ENCODE measurements around the gene SCN10A. TPM values are rescaled to one million over a fixed set of nuclear protein-coding genes. Genes with fewer than 3 reads are reported as not detected.

Gene SCN10A
- total RNA-seq, 1 experiment from 2014 or later, result not detected

DNA sequence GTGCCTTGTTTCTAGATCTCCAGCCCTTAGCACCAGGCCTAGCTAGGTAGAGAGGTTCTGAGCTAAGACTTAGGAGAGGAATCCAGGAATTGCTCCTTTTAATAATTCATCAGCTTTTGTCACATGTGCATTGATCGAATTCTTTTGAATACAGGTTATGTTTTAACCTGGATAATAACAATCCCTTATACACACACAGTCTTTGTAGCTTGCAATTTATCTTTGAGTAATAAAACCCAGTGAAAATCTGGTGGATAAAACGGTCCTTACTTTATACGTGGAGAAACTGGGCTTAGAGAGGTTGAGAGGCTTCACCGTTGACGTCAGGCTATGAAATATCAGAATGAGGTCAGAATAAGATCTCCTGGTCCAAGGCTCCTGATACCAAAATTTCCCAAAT is 7.2 kb upstream of the SCN10A start (continued):
- no peak for TF ChIP-seq ETV6 (CRISPR knock-in tag; IDR thresholded peaks at IDR 0.05)
- TF ChIP-seq, protein P1, sequence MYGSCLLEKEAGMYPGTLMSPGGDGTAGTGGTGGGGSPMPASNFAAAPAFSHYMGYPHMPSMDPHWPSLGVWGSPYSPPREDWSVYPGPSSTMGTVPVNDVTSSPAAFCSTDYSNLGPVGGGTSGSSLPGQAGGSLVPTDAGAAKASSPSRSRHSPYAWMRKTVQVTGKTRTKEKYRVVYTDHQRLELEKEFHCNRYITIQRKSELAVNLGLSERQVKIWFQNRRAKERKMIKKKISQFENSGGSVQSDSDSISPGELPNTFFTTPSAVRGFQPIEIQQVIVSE (CRISPR knock-in tag; IDR thresholded peaks at IDR 0.05; ENCODE audit: borderline replicate concordance), result no peak
- no peak for TF ChIP-seq TCF7 (CRISPR knock-in tag; IDR thresholded peaks at IDR 0.05; ENCODE audit: low read depth)
- TF ChIP-seq, protein P2, sequence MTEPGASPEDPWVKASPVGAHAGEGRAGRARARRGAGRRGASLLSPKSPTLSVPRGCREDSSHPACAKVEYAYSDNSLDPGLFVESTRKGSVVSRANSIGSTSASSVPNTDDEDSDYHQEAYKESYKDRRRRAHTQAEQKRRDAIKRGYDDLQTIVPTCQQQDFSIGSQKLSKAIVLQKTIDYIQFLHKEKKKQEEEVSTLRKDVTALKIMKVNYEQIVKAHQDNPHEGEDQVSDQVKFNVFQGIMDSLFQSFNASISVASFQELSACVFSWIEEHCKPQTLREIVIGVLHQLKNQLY (CRISPR knock-in tag; IDR thresholded peaks at IDR 0.05), result no peak
- no peak for TF ChIP-seq IRF2 (CRISPR knock-in tag; IDR thresholded peaks at IDR 0.05; ENCODE audit: borderline replicate concordance, low read depth)
- no peak for TF ChIP-seq ZNF423 (CRISPR knock-in tag; IDR thresholded peaks at IDR 0.05)
- TF ChIP-seq, protein P3, sequence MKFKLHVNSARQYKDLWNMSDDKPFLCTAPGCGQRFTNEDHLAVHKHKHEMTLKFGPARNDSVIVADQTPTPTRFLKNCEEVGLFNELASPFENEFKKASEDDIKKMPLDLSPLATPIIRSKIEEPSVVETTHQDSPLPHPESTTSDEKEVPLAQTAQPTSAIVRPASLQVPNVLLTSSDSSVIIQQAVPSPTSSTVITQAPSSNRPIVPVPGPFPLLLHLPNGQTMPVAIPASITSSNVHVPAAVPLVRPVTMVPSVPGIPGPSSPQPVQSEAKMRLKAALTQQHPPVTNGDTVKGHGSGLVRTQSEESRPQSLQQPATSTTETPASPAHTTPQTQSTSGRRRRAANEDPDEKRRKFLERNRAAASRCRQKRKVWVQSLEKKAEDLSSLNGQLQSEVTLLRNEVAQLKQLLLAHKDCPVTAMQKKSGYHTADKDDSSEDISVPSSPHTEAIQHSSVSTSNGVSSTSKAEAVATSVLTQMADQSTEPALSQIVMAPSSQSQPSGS (CRISPR knock-in tag; IDR thresholded peaks at IDR 0.05; ENCODE audit: borderline replicate concordance, low read depth), result no peak
- no peak for TF ChIP-seq OVOL2 (CRISPR knock-in tag; IDR thresholded peaks at IDR 0.05; ENCODE audit: borderline replicate concordance)
- TF ChIP-seq SOX15 (CRISPR knock-in tag; IDR thresholded peaks at IDR 0.05), result no peak
- no peak for TF ChIP-seq NR2C2 (CRISPR knock-in tag; IDR thresholded peaks at IDR 0.05)

DNA sequence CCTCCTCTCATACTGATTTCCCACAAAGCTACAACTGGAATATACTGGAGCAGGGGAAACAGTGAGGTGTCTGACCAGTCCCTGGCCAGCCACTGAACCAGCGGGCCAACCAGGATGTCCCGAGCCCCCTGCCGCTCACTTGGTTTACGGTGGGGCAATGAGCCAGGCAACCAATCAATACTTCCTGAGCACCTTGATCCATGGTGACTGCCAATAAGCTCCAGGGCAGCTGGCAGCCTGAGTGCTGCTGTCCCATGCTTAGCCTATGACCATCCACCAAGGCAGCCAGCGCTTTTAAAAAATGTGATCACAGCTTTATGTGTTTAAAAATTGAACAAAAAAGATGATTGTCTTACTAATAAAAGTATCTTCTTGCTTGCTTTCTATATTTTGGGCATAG is 4.2 kb downstream of the SCN10A start:
- no peaks in the 10 kb centered on the region for H3K36me3 Mint-ChIP-seq
- no peak overlapping the region for H3K27ac Mint-ChIP-seq
- peaks cover 9% of the 10 kb centered on the region; the same call in 1 of the 2 replicates for H3K27me3 Mint-ChIP-seq (ENCODE audit: low read depth)
- TF ChIP-seq, protein P4, sequence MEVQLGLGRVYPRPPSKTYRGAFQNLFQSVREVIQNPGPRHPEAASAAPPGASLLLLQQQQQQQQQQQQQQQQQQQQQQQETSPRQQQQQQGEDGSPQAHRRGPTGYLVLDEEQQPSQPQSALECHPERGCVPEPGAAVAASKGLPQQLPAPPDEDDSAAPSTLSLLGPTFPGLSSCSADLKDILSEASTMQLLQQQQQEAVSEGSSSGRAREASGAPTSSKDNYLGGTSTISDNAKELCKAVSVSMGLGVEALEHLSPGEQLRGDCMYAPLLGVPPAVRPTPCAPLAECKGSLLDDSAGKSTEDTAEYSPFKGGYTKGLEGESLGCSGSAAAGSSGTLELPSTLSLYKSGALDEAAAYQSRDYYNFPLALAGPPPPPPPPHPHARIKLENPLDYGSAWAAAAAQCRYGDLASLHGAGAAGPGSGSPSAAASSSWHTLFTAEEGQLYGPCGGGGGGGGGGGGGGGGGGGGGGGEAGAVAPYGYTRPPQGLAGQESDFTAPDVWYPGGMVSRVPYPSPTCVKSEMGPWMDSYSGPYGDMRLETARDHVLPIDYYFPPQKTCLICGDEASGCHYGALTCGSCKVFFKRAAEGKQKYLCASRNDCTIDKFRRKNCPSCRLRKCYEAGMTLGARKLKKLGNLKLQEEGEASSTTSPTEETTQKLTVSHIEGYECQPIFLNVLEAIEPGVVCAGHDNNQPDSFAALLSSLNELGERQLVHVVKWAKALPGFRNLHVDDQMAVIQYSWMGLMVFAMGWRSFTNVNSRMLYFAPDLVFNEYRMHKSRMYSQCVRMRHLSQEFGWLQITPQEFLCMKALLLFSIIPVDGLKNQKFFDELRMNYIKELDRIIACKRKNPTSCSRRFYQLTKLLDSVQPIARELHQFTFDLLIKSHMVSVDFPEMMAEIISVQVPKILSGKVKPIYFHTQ (CRISPR knock-in tag; IDR thresholded peaks at IDR 0.05), result no peak
- TF ChIP-seq EMX1 (CRISPR knock-in tag; IDR thresholded peaks at IDR 0.05) (no peak), CREM (CRISPR knock-in tag; IDR thresholded peaks at IDR 0.05) (no peak), FOXJ3 (CRISPR knock-in tag; IDR thresholded peaks at IDR 0.05; ENCODE audit: borderline replicate concordance) (no peak), MYBL2 (CRISPR knock-in tag; IDR thresholded peaks at IDR 0.05) (no peak), CBFB (CRISPR knock-in tag; IDR thresholded peaks at IDR 0.05; ENCODE audit: low read depth) (no peak), JAZF1 (CRISPR knock-in tag; IDR thresholded peaks at IDR 0.05) (no peak), RORB (CRISPR knock-in tag; IDR thresholded peaks at IDR 0.05) (no peak), TEAD4 (CRISPR knock-in tag; IDR thresholded peaks at IDR 0.05) (no peak)
- TF ChIP-seq, protein P1 (CRISPR knock-in tag; IDR thresholded peaks at IDR 0.05; ENCODE audit: borderline replicate concordance), result no peak
- TF ChIP-seq, protein P5, sequence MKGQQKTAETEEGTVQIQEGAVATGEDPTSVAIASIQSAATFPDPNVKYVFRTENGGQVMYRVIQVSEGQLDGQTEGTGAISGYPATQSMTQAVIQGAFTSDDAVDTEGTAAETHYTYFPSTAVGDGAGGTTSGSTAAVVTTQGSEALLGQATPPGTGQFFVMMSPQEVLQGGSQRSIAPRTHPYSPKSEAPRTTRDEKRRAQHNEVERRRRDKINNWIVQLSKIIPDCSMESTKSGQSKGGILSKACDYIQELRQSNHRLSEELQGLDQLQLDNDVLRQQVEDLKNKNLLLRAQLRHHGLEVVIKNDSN (CRISPR knock-in tag; IDR thresholded peaks at IDR 0.05), result no peak
- no peaks in the 10 kb centered on the region for H3K4me1 Mint-ChIP-seq
- ATAC-seq (no peak; the same call in 1 of the 2 replicates), DNase-seq (ENCODE audit: low spot score) (no peak)
- POLR2A ChIA-PET, result no interaction called here
- H3K4me3 Mint-ChIP-seq, result no peak overlapping the region
- CTCF ChIA-PET, result no interaction called here
- H3K9me3 Mint-ChIP-seq, result no peaks in the 10 kb centered on the region
